GM13977 (cell line): ENCODE data around the gene EXOC3L1.

ENCODE experiments used
- DNase-seq: peaks from one replicate; pipeline ENCODE4 v3.0.0; 2012; ENCODE audit warnings: low spot score
- in situ Hi-C: fragments of 300-500 bp; cut with MboI; formaldehyde crosslinking; loops from one replicate; pipeline ENCODE4 v1.12.0; 2022; ENCODE audit warnings: low sequenced_read_pairs, low pct_unique_long_range_greater_than_20kb, mixed read lengths, inconsistent platforms; ENCODE audit not compliant: unreplicated experiment
- TF ChIP-seq, protein P1 (sequence below): IDR thresholded peaks from 2 replicates; pipeline ENCODE4 v1.5.1; 2012; ENCODE audit warnings: mild to moderate bottlenecking, control low read depth; ENCODE audit not compliant: insufficient read depth; ENCODE audit errors: extremely low read depth, missing control alignments

The EXOC3L1 gene, protein sequence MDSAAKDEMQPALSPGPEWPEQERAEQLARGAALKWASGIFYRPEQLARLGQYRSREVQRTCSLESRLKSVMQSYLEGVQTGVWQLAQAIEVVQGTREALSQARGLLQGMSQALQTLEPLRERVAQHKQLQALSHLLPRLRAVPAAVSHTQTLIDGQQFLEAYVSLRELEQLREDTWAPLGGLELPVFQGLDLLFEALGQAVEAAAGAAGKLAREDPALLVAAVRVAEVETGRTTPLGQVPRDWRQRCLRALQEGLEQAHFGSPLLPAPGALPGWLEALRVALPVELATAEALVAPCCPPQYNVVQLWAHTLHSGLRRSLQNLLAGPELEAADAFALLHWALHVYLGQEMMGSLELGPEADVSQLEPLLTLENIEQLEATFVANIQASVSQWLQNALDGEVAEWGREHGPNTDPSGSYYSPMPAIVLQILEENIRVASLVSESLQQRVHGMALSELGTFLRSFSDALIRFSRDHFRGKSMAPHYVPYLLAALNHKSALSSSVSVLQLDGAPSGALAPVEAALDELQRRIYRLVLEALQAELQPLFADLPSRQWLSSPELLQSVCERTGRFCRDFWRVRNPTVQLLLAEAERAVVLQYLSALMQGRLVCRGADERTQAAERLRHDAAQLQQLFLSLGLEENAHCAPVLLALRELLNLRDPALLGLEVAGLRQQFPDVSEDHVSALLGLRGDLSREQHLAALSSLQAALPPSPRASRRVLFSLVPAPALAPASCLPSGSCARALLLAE

DNA sequence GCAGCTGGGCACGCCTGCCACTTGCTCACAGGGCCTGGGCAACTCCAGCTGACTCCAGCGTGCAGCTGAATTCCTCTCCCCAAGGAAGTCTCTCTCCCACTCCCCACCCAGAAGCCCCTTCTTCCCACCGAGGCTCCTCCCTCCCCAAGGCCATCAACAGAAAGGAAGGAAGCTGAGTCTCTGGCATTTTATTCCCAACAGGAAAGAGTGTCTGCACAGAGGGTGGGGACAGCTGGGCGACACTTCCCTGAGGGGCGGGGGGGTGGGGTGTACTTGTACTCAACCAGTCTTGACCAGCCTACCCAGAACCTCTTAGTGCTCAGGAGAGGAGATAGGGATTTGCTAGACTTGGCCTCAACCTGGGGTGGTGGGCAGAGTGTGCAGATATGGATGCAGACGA lies at the start of gene EXOC3L1:
Gene EXOC3L1 (minus strand): TSS at position 96 of the 400 bp plus-strand sequence. CDS start 460 bp downstream, outside the sequence.
- TF ChIP-seq, protein P1, sequence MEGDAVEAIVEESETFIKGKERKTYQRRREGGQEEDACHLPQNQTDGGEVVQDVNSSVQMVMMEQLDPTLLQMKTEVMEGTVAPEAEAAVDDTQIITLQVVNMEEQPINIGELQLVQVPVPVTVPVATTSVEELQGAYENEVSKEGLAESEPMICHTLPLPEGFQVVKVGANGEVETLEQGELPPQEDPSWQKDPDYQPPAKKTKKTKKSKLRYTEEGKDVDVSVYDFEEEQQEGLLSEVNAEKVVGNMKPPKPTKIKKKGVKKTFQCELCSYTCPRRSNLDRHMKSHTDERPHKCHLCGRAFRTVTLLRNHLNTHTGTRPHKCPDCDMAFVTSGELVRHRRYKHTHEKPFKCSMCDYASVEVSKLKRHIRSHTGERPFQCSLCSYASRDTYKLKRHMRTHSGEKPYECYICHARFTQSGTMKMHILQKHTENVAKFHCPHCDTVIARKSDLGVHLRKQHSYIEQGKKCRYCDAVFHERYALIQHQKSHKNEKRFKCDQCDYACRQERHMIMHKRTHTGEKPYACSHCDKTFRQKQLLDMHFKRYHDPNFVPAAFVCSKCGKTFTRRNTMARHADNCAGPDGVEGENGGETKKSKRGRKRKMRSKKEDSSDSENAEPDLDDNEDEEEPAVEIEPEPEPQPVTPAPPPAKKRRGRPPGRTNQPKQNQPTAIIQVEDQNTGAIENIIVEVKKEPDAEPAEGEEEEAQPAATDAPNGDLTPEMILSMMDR: no peak
- DNase-seq: no peak
- in situ Hi-C loops: no loop called here

DNA sequence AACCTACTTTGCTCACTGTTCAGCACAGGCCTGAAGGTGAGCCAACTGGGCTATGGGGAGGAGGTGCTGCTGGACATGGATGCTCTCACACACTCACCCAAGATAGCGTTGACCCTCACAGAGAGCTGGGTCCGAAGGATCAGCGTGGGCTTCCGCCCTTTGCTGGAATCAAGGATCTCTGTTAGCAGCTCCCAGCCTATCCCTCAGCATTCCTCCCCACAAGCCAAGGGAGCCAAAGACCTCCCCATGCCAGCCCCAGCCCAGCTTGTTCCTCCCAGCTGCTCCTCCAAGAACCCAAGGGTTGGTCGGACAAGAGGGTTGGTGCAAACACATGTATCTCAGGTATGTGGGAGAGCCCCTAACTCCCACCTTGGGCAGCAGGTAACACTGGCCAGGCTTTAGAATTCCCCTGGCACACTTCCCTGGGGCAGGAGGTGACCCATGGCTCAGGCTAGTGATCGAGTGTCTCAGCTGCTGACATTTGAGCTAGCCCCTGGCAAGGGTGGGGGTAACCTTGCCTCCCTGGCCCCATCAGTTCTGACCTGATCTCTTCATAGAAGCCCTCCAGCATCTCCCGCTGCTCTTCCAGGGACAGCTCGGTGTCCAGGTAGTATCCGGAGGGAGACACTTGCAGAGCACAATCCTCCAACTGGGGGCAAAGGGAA lies 49.0 kb upstream of the EXOC3L1 start:
- DNase-seq: no peak
- TF ChIP-seq, protein P1: no peak
- in situ Hi-C loops: no loop called here

DNA sequence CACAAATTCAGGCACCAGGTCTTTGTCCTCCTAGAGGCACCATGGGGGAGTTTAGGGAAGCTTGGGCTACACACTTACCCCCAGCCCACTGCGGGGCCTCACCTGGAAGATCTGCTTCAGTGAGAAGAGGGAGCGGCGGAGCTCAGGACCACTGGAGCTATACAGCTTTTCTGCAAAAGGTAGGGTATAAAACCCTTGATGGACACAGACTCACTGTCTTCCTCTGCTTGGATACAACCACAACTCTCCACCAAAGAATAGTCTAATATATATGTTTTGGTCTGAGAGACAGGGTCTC lies 48.3 kb upstream of the EXOC3L1 start:
- TF ChIP-seq, protein P1: no peak
- in situ Hi-C loops: no loop called here
- DNase-seq: no peak

DNA sequence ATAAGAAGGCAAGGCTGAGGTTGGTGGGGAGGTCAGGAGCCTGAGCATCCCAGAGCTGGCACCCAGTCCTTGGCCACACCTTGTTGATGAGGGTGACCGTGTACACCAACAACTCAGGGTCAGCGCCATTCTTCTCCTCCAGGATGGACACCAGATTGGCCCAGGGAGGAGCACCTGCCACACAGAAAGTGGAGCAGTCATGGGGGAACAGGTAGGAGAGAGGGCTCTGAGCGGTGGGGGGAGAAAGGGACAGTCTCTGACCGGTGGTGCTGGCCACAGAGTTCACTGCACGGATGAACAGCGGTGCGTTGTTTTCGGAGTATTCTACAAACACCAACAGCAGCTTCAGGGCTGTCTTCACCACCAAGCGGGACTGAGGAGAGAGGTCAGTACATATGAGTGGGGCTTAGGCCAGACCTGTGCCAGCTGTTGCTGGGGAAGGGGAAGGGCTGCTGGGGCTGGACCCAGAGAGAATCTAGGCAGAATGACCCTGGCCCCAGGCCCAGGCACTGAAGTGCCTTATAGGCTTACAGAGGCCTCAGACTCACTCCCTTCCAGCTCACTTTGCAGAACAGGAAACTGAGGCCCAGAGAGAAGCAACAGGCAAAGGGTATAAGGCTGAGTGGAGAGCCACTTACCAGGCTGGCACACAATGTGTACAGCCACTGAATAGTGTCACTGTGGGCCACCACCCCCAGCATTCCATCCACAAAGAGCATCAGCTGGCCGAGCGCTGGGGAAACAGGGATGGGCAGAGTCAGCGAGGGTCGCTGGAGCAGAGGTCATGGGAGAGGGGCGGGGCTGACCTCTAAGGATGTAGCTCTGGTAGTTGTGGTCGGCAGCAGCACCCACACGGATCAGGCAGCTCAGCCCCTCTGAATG lies 47.7 kb upstream of the EXOC3L1 start:
- in situ Hi-C loops: no loop called here
- DNase-seq: no peak
- TF ChIP-seq, protein P1: no peak

DNA sequence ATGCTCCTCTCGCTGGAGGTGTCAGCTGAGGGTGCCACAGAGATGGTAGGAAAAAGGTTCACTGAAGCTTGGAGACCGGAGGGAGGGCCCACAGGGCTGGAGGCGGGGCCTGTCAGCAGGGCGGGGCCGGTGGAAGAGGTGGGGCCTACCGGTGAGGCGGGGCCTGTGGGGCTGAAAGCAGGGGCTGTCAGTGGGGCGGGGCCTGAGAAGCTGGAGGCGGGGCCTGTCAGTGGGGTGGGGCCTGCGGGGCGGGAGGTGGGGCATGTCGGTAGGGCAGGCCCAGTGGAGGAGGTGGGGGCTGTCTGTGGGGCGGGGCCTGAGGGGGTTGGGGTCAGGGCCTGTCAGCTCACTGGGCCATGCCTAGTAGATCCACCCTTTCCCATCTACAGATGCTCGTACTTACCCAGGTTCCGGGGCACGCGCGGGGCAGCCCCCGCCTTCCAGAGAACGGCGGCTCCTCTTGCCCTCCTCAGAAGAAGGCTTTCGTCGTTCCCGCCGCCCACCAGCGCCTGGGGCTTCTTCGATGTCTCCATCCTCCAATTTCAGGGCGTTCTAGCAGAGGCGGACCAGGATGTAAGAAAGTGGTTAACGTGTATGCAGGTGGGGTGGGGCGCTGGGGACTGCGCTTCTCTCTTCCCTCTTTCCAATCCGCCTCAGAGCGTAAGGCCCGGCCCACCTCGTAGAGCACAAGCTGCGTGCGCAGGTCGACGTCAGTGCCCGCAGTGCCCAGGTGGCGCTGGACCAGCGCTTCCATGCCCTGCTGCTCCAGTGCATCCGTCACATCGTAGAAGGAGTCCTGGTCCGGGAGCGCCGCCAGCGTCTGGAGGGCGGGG lies 46.8 kb upstream of the EXOC3L1 start:
- TF ChIP-seq, protein P1: no peak
- in situ Hi-C loops: no loop called here
- DNase-seq: peak; percentile 78
